DOHH2 (cell line): ENCODE results near the gene C2CD2L.

Experiments used
- H3F3A ChIP-seq: fragments of 200-600 bp; sonication (generic), shearing (Covaris generic); 2 replicates; pipeline ENCODE4 v1.6.0; 2016; ENCODE audit warnings: antibody characterized with exemption, mild to moderate bottlenecking; ENCODE audit not compliant: control insufficient read depth, insufficient read depth
- H3K27ac ChIP-seq: fragments of 200-600 bp; sonication (generic); 2 replicates; pipeline ENCODE4 v1.5.1; 2014; ENCODE audit warnings: low read depth, mild to moderate bottlenecking, low read length, moderate library complexity
- H3K27me3 ChIP-seq: fragments of 200-600 bp; sonication (generic); 2 replicates; pipeline ENCODE4 v1.6.1; 2014; ENCODE audit warnings: mild to moderate bottlenecking, low read length, mixed read lengths; ENCODE audit not compliant: control insufficient read depth
- H3K36me3 ChIP-seq: fragments of 200-600 bp; sonication (generic); 2 replicates; pipeline ENCODE4 v1.6.1; 2014; ENCODE audit warnings: mild to moderate bottlenecking, low read length, moderate library complexity, mixed read lengths; ENCODE audit not compliant: control insufficient read depth
- H3K4me1 ChIP-seq: fragments of 200-600 bp; sonication (generic); 2 replicates; pipeline ENCODE4 v1.6.1; 2014; ENCODE audit warnings: mild to moderate bottlenecking, low read length, mixed read lengths; ENCODE audit not compliant: control insufficient read depth
- H3K4me2 ChIP-seq: fragments of 200-600 bp; sonication (generic); 2 replicates; pipeline ENCODE4 v1.6.0; 2014; ENCODE audit warnings: mild to moderate bottlenecking, low read length, moderate library complexity
- H3K4me3 ChIP-seq: fragments of 200-600 bp; sonication (generic); 2 replicates; pipeline ENCODE4 v1.5.1; 2014; ENCODE audit warnings: mild to moderate bottlenecking, low read length, mixed read lengths
- H3K79me2 ChIP-seq: fragments of 200-600 bp; sonication (generic); 2 replicates; pipeline ENCODE4 v1.6.1; 2014; ENCODE audit warnings: mild to moderate bottlenecking, low read length, mixed read lengths; ENCODE audit not compliant: control insufficient read depth
- H3K9me2 ChIP-seq: fragments of 200-600 bp; sonication (generic); replicated peaks from 2 replicates; pipeline ENCODE4 v1.6.1; 2014; ENCODE audit warnings: mild to moderate bottlenecking, low read length, mixed read lengths; ENCODE audit not compliant: control insufficient read depth
- H3K9me3 ChIP-seq: fragments of 200-600 bp; sonication (generic); 2 replicates; pipeline ENCODE4 v1.6.1; 2014; ENCODE audit warnings: antibody characterized with exemption, low read length, mixed read lengths; ENCODE audit not compliant: control insufficient read depth, insufficient read depth
- H4K20me1 ChIP-seq: fragments of 200-600 bp; sonication (generic); 2 replicates; pipeline ENCODE4 v1.6.0; 2014; ENCODE audit warnings: low read depth, mild to moderate bottlenecking, antibody characterized with exemption, low read length, moderate library complexity; ENCODE audit not compliant: control insufficient read depth, insufficient read depth
- EZH2phosphoT487 ChIP-seq: fragments of 200-600 bp; sonication (generic); IDR thresholded peaks from 2 replicates; pipeline ENCODE4 v1.6.1; 2017; ENCODE audit warnings: borderline replicate concordance, mild to moderate bottlenecking, antibody characterized with exemption, low read length, moderate library complexity, mixed read lengths
- TF ChIP-seq, protein P1 (sequence below): fragments of 200-600 bp; sonication (generic); IDR thresholded peaks from one replicate; pipeline ENCODE4 v1.5.1; 2014; ENCODE audit warnings: antibody characterized with exemption, mild to moderate bottlenecking, low read depth, low read length; ENCODE audit not compliant: poor library complexity, severe bottlenecking

Gene C2CD2L

DNA sequence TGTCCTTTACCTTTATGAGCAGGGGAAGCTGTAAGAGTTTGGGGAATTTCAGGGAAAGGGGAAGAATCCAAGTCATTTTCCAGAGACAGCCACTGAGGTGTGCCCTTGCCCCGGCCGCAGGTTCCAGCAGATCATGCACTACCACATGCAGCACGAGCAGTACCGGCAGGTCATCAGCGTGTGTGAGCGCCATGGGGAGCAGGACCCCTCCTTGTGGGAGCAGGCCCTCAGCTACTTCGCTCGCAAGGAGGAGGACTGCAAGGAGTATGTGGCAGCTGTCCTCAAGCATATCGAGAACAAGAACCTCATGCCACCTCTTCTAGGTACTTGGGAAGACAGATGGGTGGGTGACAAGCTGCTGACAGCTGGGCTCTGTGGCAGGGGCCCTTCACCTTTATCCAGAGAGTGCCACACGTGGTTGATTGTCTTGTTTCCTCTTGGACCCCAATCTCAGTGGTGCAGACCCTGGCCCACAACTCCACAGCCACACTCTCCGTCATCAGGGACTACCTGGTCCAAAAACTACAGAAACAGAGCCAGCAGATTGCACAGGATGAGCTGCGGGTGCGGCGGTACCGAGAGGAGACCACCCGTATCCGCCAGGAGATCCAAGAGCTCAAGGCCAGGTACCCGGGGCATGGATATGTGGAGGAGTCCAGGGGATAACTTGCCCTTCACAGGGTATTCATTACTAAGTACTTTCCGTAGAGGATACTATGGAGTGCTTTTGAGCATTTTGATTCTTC, 28.3 kb upstream of the C2CD2L start:
- H3K9me3 ChIP-seq: no peaks in the 10 kb centered on the region
- TF ChIP-seq, protein P1, sequence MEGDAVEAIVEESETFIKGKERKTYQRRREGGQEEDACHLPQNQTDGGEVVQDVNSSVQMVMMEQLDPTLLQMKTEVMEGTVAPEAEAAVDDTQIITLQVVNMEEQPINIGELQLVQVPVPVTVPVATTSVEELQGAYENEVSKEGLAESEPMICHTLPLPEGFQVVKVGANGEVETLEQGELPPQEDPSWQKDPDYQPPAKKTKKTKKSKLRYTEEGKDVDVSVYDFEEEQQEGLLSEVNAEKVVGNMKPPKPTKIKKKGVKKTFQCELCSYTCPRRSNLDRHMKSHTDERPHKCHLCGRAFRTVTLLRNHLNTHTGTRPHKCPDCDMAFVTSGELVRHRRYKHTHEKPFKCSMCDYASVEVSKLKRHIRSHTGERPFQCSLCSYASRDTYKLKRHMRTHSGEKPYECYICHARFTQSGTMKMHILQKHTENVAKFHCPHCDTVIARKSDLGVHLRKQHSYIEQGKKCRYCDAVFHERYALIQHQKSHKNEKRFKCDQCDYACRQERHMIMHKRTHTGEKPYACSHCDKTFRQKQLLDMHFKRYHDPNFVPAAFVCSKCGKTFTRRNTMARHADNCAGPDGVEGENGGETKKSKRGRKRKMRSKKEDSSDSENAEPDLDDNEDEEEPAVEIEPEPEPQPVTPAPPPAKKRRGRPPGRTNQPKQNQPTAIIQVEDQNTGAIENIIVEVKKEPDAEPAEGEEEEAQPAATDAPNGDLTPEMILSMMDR: no peak
- no peak for TF ChIP-seq EZH2phosphoT487
- H3K4me2 ChIP-seq: no peak overlapping the region
- no peak overlapping the region for H3K27ac ChIP-seq
- no peak overlapping the region for H3K4me3 ChIP-seq
- H3K36me3 ChIP-seq: peaks cover 56% of the 10 kb centered on the region
- no peaks in the 10 kb centered on the region for H4K20me1 ChIP-seq
- H3K4me1 ChIP-seq: no peaks in the 10 kb centered on the region
- H3K27me3 ChIP-seq: no peaks in the 10 kb centered on the region
- no peaks in the 10 kb centered on the region; the same call in 1 of the 2 replicates for H3F3A ChIP-seq
- no peaks in the 10 kb centered on the region for H3K79me2 ChIP-seq
- H3K9me2 ChIP-seq: no peaks in the 10 kb centered on the region

DNA sequence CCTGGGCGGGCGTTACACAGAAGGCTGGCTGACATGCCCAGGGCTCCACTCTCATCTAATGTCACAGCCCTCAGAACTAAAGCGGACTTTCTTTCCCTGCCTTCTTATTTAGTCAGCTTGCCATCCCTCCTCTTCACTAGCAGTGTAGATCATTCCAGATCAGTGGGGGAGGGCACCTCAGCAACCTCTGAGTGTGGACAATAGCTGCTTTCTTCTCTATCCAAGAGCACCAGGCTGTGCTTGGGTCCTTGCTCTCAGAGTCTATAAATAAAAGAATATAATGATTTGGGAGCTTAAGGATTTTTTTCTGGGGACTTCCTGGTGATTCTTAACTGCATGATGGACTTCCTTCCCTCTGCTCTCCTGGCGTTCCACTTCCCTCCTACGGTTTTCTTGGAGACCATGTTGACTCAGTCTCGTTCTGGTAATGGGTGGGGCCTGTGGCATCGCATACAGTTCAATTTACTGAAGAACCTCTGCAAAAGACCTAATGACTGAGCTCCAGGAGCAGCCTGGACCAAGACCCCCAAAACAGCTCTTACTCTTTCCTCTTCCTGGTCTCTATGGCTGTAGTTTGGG, 25.4 kb upstream of the C2CD2L start:
- Histone ChIP-seq H4K20me1 (no peaks in the 10 kb centered on the region), H3K27ac (no peak overlapping the region), H3K4me1 (peaks cover 15% of the 10 kb centered on the region), H3K36me3 (peaks cover 50% of the 10 kb centered on the region), H3K4me2 (no peak overlapping the region), H3K9me2 (no peaks in the 10 kb centered on the region), H3K9me3 (no peaks in the 10 kb centered on the region), H3K79me2 (peaks cover 15% of the 10 kb centered on the region), H3F3A (no peaks in the 10 kb centered on the region; the same call in 1 of the 2 replicates), H3K27me3 (no peaks in the 10 kb centered on the region), H3K4me3 (no peak overlapping the region)
- no peak for TF ChIP-seq EZH2phosphoT487
- TF ChIP-seq, protein P1: no peak

DNA sequence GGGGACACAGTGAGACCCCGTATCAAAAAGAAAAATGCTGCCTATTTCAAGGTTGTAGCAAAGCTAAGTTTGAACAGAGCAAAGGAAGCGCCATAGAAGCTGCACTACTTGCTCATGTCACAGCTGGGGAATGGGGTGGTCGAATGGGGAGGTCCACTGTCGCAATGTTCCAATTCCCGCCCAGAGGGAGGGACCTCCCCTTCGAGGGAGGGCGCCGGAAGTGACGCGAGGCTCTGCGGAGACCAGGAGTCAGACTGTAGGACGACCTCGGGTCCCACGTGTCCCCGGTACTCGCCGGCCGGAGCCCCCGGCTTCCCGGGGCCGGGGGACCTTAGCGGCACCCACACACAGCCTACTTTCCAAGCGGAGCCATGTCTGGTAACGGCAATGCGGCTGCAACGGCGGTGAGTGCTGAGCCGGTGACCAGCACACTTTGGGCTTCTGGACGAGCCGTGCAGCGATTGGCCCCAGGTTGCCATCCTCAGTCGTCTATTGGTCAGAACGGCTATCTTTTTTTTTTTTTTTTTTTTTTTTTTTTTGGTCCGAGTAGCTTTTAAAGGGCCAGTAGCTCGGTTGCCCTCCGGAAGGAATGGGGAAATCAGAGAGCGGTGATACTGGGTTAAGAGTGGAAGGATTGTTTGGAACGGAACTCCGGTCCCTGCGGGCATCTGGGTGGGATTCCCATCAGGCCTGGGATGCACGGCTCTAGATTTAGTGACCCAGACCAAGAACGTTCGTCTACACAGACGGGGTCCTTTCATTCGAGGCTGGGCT, 22.3 kb upstream of the C2CD2L start, which contains the start of gene HMBS:
Gene HMBS, plus strand, starts transcription at position 219 of the 774 bp plus-strand sequence. Its CDS starts 153 bp downstream, at position 372.
- Histone ChIP-seq H3K4me2 (peak within 1 kb of the TSS; percentile 90), H3F3A (peaks cover 3% of the 10 kb centered on the region; the same call in 1 of the 2 replicates), H4K20me1 (0 out of 2 replicates have a peak, but pooled peaks cover 1% of the 10 kb centered on the region), H3K4me3 (peak within 1 kb of the TSS; percentile 92), H3K36me3 (peaks cover 21% of the 10 kb centered on the region), H3K9me3 (no peaks in the 10 kb centered on the region), H3K27me3 (no peaks in the 10 kb centered on the region), H3K4me1 (peaks cover 30% of the 10 kb centered on the region), H3K9me2 (no peaks in the 10 kb centered on the region), H3K27ac (peak within 1 kb of the TSS; percentile 72), H3K79me2 (peaks cover 24% of the 10 kb centered on the region)
- TF ChIP-seq EZH2phosphoT487: no peak
- TF ChIP-seq, protein P1: no peak
